ENCODE results near the gene SYT17.

GRCh38 chr16:19284207-19284606, 116.2 kb downstream of the SYT17 start:
- TF ChIP-seq CTCF (IDR thresholded peaks at IDR 0.05): no peak
- TF ChIP-seq POLR2A (IDR thresholded peaks at IDR 0.05): no peak
